Smooth muscle cell (in vitro differentiated cells): Measurements from ENCODE around the gene CROCC2. TPM values are rescaled to one million over a fixed set of nuclear protein-coding genes. Genes with fewer than 3 reads are reported as not detected.

Experiments used
- DNase-seq: peaks from one replicate; lab custom pipeline; 2025; ENCODE audit not compliant: unreplicated experiment; lab: John Stamatoyannopoulos, UW
- H2AFZ ChIP-seq: fragments of 200-600 bp; sonication (generic); 2 replicates; pipeline ENCODE4 v1.6.0; 2016; ENCODE audit warnings: antibody characterized with exemption, low read depth, mild to moderate bottlenecking
- H3F3A ChIP-seq: fragments of 200-600 bp; sonication (generic); 2 replicates; pipeline ENCODE4 v1.6.0; 2017; ENCODE audit warnings: antibody characterized with exemption, low read depth
- H3K27ac ChIP-seq: fragments of 200-600 bp; sonication (generic); 2 replicates; pipeline ENCODE4 v1.5.1; 2016; ENCODE audit warnings: low read depth, mild to moderate bottlenecking
- H3K27me3 ChIP-seq: fragments of 200-600 bp; sonication (generic); 2 replicates; pipeline ENCODE4 v1.6.1; 2016; ENCODE audit warnings: low read depth, mild to moderate bottlenecking
- H3K36me3 ChIP-seq: fragments of 200-600 bp; sonication (generic); 2 replicates; pipeline ENCODE4 v1.5.1; 2016; ENCODE audit warnings: low read depth
- H3K4me1 ChIP-seq: fragments of 200-600 bp; sonication (generic); 2 replicates; pipeline ENCODE4 v1.5.1; 2016; ENCODE audit warnings: low read depth
- H3K4me2 ChIP-seq: fragments of 200-600 bp; sonication (generic); 2 replicates; pipeline ENCODE4 v1.6.0; 2016; ENCODE audit warnings: mild to moderate bottlenecking
- H3K4me3 ChIP-seq: fragments of 200-600 bp; sonication (generic); 2 replicates; pipeline ENCODE4 v1.5.1; 2016; ENCODE audit warnings: mild to moderate bottlenecking
- H3K79me2 ChIP-seq: fragments of 200-600 bp; sonication (generic); 2 replicates; pipeline ENCODE4 v1.6.0; 2016; ENCODE audit warnings: low read depth, mild to moderate bottlenecking
- H3K9ac ChIP-seq: fragments of 200-600 bp; sonication (generic); 2 replicates; pipeline ENCODE4 v1.6.0; 2016; ENCODE audit warnings: low read depth
- H3K9me3 ChIP-seq: fragments of 200-600 bp; sonication (generic); replicated peaks from 2 replicates; pipeline ENCODE4 v1.5.1; 2016; ENCODE audit warnings: low read depth
- H4K20me1 ChIP-seq: fragments of 200-600 bp; sonication (generic); 2 replicates; pipeline ENCODE4 v1.6.0; 2016; ENCODE audit warnings: low read depth
- CTCF ChIP-seq: fragments of 200-600 bp; sonication (generic); IDR thresholded peaks from 2 replicates; pipeline ENCODE4 v1.5.1; 2017; ENCODE audit warnings: borderline replicate concordance, mild to moderate bottlenecking, antibody characterized with exemption; ENCODE audit not compliant: insufficient read depth, poor library complexity, severe bottlenecking
- WGBS: methylation state at CpG from one replicate; pipeline ENCODE4 v1.1.7; 2016; ENCODE audit warnings: low lambda C conversion rate; 5-methylcytosine and 5-hydroxymethylcytosine counted together
- polyA plus RNA-seq: library from polyadenylated mRNA; unstranded; fragments of >200 nt; fragmentation: Nextera tagmentation; extraction: Ambion mirVana; gene quantifications from 2 replicates; pipeline ENCODE4 v1.2.1, GENCODE V29; 2016
- total RNA-seq: library from RNA; depleted of rRNA; stranded (reverse); fragments of >200 nt; gene quantifications from 2 replicates; pipeline ENCODE4 v1.2.3, GENCODE V29; 2014

Gene CROCC2
- total and polyA plus RNA-seq, 2 experiments from 2014 or later, result not detected

- no peak overlapping the region for H3K27ac ChIP-seq
- no peaks in the 10 kb centered on the region for H4K20me1 ChIP-seq
- no peak overlapping the region for H3K4me2 ChIP-seq
- H3K36me3 ChIP-seq, result no peaks in the 10 kb centered on the region
- no peak overlapping the region for H2AFZ ChIP-seq
- no peak for TF ChIP-seq CTCF
- H3K4me3 ChIP-seq, result no peak overlapping the region
- H3K9ac ChIP-seq, result no peak overlapping the region
- H3K9me3 ChIP-seq, result no peaks in the 10 kb centered on the region
- H3K79me2 ChIP-seq, result no peaks in the 10 kb centered on the region
- DNase-seq, result no peak
- WGBS, result 77% methylated on average over 21 of the region's 21 CpGs
- no peaks in the 10 kb centered on the region for H3K27me3 ChIP-seq
- H3F3A ChIP-seq, result no peaks in the 10 kb centered on the region
- no peaks in the 10 kb centered on the region for H3K4me1 ChIP-seq
These were observed 7.0 kb downstream of the CROCC2 start for GRCh38 chr2:240912878-240913809.

- TF ChIP-seq CTCF, result peak; percentile 92
- H3K9me3 ChIP-seq, result no peaks in the 10 kb centered on the region
- H3K4me3 ChIP-seq, result no peak overlapping the region
- no peaks in the 10 kb centered on the region for H3F3A ChIP-seq
- no peak overlapping the region for H3K27ac ChIP-seq
- no peaks in the 10 kb centered on the region for H4K20me1 ChIP-seq
- 72% methylated on average over 25 of the region's 36 CpGs for WGBS
- H2AFZ ChIP-seq, result no peak overlapping the region
- H3K4me1 ChIP-seq, result no peaks in the 10 kb centered on the region
- no peaks in the 10 kb centered on the region for H3K27me3 ChIP-seq
- no peak overlapping the region for H3K9ac ChIP-seq
- no peaks in the 10 kb centered on the region for H3K79me2 ChIP-seq
- no peak overlapping the region for H3K4me2 ChIP-seq
- H3K36me3 ChIP-seq, result no peaks in the 10 kb centered on the region
- DNase-seq, result peak; percentile 36
These were observed 7.9 kb downstream of the CROCC2 start for GRCh38 chr2:240913810-240914644.

- no peaks in the 10 kb centered on the region for H3K27me3 ChIP-seq
- WGBS, result 67% methylated on average over 19 of the region's 25 CpGs
- no peaks in the 10 kb centered on the region for H3F3A ChIP-seq
- no peak for TF ChIP-seq CTCF
- no peaks in the 10 kb centered on the region for H3K79me2 ChIP-seq
- no peaks in the 10 kb centered on the region for H3K4me1 ChIP-seq
- no peak overlapping the region for H3K4me2 ChIP-seq
- no peak overlapping the region for H3K4me3 ChIP-seq
- no peak overlapping the region for H3K9ac ChIP-seq
- H3K36me3 ChIP-seq, result no peaks in the 10 kb centered on the region
- H4K20me1 ChIP-seq, result no peaks in the 10 kb centered on the region
- H3K9me3 ChIP-seq, result no peaks in the 10 kb centered on the region
- no peak overlapping the region for H3K27ac ChIP-seq
- no peak overlapping the region for H2AFZ ChIP-seq
- no peak for DNase-seq
These were observed 8.7 kb downstream of the CROCC2 start for GRCh38 chr2:240914645-240915525.
